Amniotic epithelial cell (primary cell): ENCODE data around the gene NLRP6.
"Not testable (repeated sequence)": the region's sequence is repeated elsewhere in the genome, so short reads cannot be mapped to it uniquely, and the experiment has no call there.

ENCODE experiments used
- DNase-seq: peaks from one replicate; pipeline ENCODE4 v3.0.0-alpha.2; 2010; ENCODE audit warnings: low read depth

The NLRP6 gene

DNA sequence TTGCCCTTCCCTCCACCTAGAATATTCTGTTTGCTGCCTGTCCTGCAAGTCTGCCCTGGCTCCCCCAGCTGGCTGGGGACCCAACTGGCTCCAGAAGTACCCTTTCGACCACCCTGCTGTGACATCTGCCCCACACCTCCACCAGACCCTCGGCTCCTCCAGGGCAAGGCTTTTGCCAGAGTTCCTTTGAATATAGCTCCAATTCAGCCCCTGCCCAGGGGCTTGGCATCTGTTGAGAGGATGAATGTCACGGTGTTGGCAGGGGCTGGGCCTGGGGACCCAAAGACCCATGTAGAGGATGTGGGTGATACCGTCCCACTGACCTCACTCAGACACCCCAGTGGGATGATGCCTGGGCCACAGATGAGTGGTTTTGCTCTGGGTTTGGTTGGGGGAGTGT lies 4.0 kb downstream of the NLRP6 start:
- DNase-seq, result no peak

DNA sequence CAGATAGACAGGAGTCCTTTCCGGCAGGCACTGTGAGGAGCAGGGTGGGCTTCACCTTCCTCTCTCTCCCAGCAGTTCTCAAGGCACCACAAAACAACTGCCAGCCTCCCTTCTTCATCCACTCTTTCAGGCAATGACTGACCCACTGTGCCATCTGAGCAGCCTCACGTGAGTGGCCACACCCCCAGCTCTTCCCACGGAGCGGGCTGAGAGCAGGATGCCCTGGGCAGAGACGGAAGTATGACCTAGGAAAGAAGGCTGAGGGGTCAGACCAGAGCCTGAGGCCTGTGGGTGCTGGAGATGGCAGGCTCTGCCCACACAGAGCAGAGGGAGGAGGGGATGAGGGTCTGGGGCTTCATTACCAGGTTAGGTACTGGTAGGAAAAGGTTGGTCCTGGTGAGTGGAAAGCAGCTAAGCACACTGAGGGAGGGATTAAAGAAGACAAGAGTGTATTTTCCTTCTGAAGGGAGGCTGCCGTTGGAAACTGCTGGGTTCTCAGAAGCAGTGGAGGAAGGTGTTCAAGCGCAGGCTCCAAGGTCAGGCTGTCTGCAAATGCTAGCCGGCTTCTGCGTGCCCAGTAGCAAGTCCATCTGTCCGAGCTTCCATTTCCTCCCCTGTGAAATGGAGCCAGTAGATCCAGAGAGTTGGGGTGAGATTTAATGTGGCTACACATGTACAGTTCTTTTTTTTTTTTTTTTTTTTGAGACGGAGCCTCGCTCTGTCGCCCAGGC lies 4.6 kb downstream of the NLRP6 start:
- DNase-seq, result no peak

DNA sequence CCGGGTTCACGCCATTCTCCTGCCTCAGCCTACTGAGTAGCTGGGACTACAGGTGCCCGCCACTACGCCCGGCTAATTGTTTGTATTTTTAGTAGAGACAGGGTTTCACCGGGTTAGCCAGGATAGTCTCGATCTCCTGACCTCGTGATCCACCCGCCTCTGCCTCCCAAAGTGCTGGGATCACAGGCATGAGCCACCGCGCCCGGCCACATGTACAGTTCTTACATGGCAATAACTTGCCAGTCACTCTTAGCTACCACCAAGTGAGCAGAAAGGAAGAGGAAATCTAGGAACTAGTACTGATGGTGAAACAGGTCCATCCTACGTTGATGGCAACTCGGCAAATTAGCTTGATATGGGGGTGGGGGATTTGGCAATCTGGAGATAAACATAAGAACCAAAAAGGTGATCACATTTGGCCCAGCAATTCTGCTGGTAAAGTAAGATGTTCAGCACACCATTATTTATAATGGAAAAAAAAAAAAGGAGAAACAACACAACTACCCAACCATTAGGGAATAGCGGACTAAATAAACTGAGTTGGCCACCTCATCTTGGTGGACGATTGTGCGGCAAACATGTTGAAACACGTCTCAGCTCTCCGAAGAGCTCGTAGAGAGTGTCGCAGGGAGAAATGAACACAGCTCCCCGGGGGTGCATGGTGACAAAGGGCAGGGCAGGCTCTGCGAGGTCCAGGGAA lies 5.3 kb downstream of the NLRP6 start:
- no peak for DNase-seq

DNA sequence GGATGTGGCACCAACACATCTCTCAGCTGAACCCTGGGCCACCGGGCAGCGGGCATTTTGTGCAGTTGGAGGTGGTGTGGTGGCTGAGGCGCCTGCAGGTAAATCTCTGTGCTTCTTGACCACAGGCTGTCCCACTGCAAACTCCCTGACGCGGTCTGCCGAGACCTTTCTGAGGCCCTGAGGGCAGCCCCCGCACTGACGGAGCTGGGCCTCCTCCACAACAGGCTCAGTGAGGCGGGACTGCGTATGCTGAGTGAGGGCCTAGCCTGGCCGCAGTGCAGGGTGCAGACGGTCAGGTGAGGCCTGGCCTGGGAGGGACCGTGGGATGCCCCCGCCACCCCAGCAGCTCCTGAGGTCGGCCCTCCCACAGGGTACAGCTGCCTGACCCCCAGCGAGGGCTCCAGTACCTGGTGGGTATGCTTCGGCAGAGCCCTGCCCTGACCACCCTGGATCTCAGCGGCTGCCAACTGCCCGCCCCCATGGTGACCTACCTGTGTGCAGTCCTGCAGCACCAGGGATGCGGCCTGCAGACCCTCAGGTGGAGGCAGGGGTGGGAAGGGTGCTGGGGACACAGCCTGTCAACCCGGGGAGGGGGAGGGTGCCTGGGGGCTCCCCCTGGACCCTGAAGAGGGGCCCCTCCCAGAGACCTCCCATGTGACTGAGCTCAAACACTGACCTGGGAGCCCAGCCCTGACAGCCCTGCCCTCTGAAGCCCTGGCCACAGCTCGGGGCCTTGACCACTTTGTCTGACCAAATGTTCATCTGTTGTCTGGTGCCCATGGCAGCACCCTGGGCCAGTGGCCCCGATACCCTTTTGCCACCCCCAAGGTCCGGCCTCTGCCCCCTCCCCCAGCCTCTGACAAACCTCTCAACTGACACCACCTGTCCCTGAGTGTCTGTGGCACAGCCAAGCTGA lies 6.2 kb downstream of the NLRP6 start:
- no peak for DNase-seq

DNA sequence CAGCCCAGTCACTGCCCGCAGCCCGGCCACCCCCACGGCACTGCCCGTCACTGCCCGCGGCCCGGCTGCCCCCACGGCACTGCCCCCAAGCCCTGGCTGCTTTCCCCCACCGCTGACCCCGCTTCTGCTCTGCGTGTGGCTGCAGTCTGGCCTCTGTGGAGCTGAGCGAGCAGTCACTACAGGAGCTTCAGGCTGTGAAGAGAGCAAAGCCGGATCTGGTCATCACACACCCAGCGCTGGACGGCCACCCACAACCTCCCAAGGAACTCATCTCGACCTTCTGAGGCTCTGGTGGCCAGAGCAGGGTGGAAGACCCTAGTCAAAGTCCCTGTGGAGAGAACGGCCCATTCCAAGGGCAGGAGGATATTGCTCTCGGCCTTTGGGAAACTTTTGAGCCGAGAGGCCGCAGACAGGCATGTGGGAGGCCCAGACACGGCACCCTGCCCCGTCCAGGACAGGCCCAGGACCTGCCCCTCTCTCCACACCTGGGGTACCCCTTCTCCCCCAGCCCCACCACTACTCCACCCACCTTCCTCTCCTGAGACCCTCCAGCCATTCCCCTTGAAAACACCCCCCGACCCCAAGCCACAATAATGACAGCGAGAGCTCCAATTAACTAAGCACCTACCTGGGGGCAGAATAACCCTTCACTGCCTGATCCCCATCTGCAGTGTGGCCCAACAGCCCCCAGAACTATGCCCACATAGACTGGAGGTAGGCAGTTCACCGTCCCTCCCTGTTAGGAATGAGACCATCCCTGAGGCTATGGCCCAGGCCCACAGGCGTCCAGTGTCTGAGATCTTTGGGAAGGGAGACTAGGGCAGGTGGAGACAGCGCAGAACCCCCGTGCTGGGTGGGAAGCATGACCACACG lies 7.0 kb downstream of the NLRP6 start:
- no peak for DNase-seq

DNA sequence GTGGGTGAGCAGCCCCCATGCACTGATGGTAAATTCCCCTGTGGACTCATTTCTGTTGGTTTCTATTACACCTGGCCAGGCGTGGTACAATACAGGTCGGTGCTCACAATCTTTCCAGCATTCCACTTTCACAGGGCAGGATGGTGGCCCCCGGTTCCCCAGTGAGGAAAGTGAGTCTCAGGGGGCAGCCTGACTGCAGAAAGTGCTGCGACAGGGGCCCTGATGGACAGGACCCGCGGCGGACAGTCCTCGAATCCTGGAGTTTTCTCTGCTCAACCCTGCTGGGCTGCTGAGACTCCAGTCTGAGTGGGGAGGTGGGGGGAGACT lies 7.7 kb downstream of the NLRP6 start:
- DNase-seq, result no peak

DNA sequence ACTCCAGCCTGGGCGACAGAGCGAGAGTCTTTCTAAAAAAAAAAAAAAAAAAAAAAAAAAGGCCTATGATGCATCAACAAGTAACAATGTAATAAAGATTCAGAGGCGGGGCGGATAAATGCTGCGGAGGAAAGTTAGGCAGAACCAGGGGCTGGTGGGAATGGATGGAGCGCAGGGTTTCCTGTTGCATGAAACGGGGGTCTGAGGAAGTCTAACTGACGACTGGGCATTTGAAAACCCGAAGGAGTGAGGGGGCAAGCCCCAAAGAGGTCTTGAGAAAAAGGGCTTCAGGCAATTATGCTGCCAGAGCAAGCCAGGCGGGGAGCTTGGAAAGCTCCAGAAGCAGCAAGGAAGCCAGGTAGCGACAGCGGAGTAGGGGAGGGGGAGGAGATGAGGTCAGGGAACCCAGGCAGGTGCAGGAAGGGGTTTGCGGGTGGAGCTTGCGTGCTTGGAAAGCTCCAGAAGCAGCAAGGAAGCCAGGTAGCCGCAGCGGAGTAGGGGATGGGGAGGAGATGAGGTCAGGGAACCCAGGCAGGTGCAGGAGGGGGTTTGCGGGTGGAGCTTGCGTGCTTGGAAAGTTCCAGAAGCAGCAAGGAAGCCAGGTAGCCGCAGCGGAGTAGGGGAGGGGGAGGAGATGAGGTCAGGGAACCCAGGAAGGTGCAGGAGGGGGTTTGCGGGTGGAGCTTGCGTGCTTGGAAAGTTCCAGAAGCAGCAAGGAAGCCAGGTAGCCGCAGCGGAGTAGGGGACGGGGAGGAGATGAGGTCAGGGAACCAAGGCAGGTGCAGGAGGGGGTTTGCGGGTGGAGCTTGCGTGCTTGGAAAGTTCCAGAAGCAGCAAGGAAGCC lies 9.0 kb downstream of the NLRP6 start:
- not testable (repeated sequence) for DNase-seq

DNA sequence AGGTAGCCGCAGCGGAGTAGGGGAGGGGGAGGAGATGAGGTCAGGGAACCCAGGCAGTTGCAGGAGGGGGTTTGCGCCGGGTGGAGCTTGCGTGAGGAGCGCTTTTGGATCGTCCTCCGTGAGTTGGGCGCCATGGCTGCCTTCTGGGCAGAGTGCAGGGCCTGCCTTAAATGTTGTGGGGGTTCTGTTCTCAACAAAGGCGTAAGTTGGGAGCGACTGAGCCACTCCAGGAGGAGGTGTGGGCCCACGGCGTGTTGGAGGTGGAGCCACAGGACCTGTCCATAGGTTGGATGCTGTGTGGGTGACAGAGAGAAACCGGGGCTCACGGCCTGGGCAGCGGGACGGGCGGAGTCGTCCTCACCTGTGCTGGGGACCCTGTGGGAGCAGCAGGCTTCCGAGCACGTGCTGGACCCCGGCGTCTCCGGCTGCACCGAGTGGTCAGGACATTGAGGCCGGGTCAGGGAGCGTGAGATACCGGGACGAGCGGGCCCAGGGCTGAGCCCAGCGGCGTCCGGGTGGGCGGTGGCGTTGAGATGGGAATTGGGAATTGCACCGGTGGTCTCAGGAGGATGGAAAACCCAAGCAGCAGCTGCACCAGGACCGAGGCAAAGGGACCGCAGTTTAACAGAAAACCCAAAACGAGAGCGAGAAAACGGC lies 9.7 kb downstream of the NLRP6 start:
- no peak for DNase-seq

DNA sequence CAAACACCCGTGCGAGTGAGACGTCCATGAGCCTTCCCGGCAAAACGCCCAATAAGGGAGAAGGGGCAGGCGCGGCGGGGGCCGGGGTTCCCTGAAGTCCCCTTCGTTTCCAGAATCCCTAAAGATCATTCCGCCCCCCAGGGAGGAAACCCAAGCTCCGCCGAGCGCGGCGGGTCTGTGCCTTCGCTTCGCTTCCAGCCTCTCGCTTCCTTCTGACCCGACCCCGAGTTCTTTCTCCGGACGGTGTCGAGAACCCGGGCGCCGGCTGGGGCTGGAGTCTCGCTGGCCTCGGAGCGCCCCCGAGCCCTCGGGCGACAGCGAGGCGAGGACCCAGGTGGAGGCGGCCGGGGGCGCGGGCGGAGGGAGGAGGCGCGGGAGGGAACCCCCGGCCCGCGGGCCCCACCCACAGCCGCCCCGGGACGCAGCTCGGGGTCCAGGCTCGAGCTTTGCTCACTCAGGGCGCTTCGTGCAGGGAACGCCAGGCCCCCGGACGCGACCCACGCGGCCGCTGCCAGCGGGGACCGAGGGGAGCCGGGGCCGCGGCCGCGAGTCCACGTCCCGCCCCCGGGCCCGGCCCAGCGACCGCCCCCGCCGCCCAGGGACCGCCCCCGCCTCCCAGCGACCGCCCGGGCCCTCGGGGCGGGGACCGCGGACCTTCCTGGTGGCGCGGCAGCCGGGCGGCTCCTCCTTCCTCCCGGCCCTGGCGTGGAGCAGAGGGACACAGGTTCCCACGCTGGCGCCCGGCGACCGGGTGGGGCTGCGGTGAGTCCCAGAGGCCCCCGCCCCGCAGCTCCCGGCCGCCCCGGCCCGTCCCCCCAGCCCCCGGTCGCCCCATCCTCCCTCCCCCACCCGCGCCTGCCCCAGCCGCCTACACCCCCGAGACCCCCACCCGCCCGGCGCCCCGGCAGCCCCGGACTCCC lies 10.5 kb downstream of the NLRP6 start, which contains the start of gene PGGHG:
Gene PGGHG (plus strand): TSS at position 649 of the 920 bp plus-strand sequence. CDS start 691 bp downstream, outside the sequence.
- no peak for DNase-seq

DNA sequence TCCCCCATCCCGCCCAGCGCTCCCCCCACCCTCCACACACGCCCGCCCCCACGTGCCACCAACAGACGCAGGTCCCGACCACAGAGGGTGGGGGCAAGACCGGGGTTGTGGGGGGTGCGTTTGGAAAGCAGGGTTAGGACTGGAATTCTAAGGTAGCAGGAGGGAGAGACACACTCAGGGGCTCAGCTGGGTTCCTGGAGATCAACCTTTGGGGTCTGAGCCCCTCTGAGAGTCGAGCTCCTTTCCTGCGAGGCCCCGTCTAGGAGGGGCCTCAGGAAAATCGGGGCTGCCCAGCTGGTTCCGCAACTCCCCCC lies 11.1 kb downstream of the NLRP6 start:
- no peak for DNase-seq

DNA sequence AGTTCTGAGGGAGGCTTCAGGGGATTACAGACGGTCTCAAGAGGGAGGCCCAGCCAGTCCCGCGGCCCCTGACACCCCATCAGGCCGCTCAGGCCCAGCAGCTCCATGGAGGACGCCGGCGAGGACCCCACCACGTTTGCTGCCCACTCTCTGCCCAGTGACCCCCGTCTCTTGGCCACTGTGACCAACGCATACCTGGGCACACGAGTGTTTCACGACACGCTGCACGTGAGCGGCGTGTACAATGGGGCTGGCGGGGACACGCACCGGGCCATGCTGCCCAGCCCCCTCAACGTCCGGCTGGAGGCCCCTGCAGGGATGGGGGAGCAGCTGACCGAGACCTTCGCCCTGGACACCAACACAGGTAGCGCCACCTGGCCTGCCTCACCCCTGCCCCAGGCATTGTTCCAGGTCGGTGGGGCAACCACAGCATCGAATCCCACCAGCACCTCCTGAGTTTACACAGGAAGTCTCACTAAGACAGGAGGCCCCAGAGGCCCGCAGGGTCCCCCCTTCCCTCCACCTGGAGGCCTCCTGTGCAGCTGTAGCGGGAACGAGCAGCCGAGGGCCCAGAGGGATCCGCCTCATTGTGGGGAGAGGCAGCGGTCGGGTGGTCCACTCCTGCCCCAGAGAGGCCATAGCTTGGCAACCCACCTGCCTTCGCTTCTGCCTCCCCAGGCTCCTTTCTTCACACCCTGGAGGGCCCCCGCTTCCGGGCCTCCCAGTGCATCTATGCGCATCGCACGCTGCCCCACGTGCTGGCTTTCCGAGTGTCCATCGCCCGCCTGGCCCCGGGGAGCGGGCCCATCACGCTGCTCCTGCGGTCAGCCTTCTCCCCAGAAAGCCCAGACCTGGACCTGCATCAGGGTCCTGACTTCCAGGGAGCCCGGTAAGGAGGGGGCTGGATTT lies 11.8 kb downstream of the NLRP6 start:
- no peak for DNase-seq

DNA sequence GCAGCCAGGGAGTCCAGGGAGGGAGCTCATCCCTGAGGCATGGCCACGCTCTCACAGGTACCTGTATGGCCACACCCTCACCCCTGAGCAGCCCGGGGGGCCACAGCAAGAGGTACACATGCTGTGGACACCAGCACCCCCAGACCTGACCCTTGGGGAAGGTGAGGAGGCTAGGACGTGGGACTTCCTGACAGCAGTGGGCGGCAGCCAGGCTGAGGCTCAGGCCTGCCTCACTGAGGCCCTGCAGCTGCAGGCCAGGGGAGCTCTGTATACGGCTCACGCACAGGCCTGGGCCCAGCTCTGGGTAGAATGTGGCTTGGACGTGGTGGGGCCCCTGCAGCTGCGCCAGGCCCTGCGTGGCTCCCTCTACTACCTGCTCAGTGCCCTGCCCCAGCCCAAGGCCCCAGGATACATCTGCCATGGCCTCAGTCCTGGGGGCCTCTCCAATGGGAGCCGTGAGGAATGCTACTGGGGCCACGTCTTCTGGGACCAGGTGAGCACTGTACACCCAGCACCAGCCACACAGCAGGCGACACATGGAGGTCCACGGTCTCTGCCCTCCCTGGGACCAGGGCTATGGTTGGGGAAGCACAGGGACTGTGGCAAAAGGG lies 12.5 kb downstream of the NLRP6 start:
- DNase-seq, result no peak

DNA sequence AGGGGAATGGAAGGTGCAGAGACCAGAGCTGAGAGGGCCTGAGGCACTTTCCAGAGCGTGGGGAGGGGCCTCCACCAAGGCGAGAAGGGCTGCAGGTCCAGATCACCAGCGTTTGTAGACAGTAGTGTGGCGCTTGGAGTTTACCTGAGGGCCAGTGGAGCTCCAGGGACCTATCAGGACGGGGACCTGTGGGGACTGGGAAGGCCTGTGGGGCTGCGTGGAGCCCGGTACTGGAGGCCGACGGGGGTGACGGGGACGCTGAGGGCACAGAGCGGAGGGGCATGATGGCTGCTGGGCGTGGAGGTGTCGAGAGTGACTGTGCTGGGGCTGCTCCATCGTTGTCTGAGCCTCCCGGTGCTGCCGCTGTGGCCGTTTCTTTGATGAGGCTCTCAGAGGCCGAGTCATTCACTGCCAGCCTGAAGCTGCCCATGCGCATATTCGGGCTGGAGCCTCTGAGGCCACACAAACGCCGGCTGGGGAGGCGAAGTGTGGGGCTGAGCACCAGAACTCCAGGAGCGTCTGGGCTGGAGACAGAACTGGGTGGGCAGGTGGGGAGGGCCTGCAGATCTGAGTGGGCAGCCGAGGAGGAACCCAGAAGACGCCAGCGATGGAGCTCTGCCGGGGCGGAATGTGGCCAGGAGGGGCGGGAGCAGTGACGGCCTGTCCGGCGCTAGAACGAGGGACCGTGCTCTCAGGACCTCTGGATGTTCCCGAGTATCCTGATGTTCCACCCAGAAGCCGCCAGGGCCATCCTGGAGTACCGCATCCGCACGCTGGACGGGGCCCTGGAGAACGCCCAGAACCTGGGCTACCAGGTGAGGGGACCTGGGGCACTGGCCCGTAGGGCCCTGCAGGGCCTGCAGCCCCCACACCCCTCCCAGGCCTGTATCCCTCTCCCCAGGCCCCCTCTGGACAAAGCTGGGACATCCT lies 13.3 kb downstream of the NLRP6 start:
- DNase-seq, result no peak

DNA sequence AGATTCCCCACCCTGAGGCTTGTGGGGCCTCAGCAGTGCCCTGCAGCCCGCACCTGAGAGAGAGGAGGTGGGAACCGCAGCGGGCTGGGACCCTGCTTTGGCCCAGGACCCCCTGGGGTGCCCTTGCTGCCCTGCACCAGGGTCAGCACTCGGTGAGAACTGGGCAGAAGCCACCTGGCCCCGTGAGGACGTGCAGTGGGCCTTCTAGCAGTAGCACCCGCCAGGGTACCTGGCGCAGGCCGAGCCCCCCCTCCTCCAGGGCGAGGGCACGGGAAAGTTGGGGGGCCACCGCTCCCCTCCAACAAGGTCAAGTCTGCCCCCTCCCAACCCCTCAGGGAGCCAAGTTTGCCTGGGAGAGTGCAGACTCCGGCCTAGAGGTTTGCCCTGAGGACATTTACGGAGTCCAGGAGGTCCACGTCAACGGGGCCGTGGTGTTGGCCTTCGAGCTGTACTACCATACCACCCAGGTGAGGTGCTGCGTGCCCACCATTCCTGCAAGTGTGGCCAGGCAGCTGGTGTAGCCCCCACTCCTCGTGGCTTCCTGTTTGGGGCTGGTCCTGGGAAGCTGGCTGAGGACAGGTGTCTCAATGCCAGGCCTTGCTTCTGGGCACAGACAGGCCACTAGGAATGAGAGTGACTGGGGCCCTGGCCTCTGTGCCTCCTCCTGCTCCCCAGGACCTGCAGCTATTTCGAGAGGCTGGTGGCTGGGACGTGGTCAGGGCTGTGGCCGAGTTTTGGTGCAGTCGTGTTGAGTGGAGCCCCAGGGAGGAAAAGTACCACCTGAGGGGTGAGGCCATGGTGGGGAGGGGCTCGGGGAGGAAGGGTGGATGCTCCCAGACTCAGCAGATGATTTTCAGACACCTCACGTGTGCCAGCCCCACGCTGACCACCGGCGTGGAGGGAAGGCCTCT lies 14.3 kb downstream of the NLRP6 start:
- no peak for DNase-seq

DNA sequence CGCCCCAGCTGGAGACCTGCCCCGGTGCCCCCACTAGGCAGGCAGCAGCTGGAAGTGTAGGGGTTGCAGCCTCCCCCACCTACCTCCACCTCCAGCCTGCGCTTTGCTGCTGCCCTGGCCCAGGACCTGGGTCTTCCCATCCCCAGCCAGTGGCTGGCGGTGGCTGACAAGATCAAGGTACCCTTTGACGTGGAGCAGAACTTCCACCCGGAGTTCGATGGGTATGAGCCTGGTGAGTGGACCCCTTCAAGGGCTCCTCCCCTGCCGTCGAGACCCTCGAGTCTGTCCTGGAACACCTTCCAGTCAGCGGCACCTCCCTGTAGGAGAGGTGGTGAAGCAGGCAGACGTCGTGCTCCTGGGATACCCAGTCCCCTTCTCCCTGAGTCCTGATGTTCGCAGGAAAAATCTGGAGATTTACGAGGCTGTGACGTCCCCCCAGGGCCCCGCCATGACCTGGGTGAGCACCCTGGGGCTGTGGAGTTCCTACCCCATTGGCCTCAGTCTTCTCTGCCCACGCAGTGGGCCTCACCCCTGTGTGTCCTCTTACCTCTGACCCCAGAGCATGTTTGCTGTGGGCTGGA lies 15.2 kb downstream of the NLRP6 start:
- DNase-seq, result no peak
